ENCODE measurements around the gene APOBEC2. TPM values are rescaled to one million over a fixed set of nuclear protein-coding genes. Genes with fewer than 3 reads are reported as not detected.

APOBEC2 gene
- total RNA-seq, 2 experiments from 2014 or later = not detected

DNA sequence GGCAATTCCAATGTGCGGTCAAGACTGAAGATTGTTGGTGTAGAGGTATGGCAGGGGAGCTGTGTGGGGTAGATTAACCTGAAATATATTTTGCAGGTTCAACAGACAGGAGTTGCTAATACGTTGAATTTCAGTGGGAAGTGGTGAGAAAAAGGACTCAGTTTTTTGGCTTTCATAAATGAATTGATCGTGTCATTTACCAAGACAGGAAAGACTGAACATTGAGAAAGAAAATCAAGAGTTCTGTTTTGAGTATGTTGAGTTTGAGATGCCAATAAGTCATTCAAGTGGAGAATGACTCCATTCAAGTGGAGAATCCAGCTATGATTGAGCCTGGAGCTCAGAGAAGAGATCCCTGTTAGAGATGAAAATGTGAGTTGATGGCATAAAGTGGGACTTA is 50.8 kb downstream of the APOBEC2 start:
- H3K4me1 ChIP-seq (ENCODE audit: insufficient read depth, low read length, poor library complexity, severe bottlenecking) = no peaks in the 10 kb centered on the region
- H3K4me3 ChIP-seq (ENCODE audit: low read depth, low read length, poor library complexity, severe bottlenecking) = no peak overlapping the region
- CTCF ChIA-PET (ENCODE audit: unreplicated experiment) = interaction anchor here (0.7 kb wide), 1 partner anchor 8 kb away, joined by 3 read pairs; no protein-coding TSS in a partner anchor
- POLR2A ChIA-PET = interaction anchor here (0.7 to 1.4 kb wide), 6 partner anchors 22 to 151 kb away, joined by 3 to 5 read pairs (median 3); no protein-coding TSS in a partner anchor
- no peak for DNase-seq (ENCODE audit: low spot score)
- no peak overlapping the region for H3K27ac ChIP-seq (ENCODE audit: low read depth, low read length, poor library complexity, severe bottlenecking)
- no peaks in the 10 kb centered on the region for H3K9me2 ChIP-seq (ENCODE audit: insufficient read depth, low read length)
- H3K4me2 ChIP-seq (ENCODE audit: low read length) = no peak overlapping the region
- H3K36me3 ChIP-seq (ENCODE audit: insufficient read depth, low read length) = peaks cover 40% of the 10 kb centered on the region
- H3K79me2 ChIP-seq (ENCODE audit: insufficient read depth, low read depth, low read length) = no peaks in the 10 kb centered on the region
- intact Hi-C loops (cut with micrococcal nuclease; ENCODE audit: unreplicated experiment) = no loop called here
- no peak overlapping the region for H2AFZ ChIP-seq (ENCODE audit: low read length)
- no peaks in the 10 kb centered on the region for H3K9me3 ChIP-seq (ENCODE audit: low read length)
- no TSS peak for BruUV-seq (replicated peaks)
- TF ChIP-seq EZH2phosphoT487 (IDR thresholded peaks at IDR 0.05; ENCODE audit: borderline replicate concordance, low read depth, low read length) = no peak
- TF ChIP-seq, protein P1, sequence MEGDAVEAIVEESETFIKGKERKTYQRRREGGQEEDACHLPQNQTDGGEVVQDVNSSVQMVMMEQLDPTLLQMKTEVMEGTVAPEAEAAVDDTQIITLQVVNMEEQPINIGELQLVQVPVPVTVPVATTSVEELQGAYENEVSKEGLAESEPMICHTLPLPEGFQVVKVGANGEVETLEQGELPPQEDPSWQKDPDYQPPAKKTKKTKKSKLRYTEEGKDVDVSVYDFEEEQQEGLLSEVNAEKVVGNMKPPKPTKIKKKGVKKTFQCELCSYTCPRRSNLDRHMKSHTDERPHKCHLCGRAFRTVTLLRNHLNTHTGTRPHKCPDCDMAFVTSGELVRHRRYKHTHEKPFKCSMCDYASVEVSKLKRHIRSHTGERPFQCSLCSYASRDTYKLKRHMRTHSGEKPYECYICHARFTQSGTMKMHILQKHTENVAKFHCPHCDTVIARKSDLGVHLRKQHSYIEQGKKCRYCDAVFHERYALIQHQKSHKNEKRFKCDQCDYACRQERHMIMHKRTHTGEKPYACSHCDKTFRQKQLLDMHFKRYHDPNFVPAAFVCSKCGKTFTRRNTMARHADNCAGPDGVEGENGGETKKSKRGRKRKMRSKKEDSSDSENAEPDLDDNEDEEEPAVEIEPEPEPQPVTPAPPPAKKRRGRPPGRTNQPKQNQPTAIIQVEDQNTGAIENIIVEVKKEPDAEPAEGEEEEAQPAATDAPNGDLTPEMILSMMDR (conservative IDR thresholded peaks at IDR 0.05; ENCODE audit: low read length) = no peak
- no peaks in the 10 kb centered on the region for H4K20me1 ChIP-seq (ENCODE audit: insufficient read depth, low read length)

DNA sequence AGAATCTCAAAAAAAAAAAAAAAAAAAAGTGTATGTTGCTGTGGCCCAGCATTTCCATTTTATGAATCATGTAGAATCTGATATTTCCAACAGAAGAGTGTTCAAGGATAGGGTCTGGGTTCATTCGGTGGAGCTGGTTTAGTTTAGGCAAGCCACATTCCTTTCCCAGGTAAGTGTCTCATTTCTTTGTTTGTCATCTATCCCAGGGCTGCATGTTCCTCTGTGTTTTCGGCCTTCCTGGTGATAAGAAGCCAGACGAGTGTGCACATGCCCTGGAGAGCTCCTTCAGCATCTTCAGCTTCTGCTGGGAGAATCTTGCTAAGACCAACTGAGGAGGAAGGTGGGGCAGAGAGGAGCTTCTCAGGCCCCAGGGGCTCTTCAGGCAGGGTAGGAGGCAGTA is 58.0 kb downstream of the APOBEC2 start:
- BruUV-seq (replicated peaks) = no TSS peak
- H2AFZ ChIP-seq (ENCODE audit: low read length) = no peak overlapping the region
- intact Hi-C loops (cut with micrococcal nuclease; ENCODE audit: unreplicated experiment) = no loop called here
- no peaks in the 10 kb centered on the region for H3K79me2 ChIP-seq (ENCODE audit: insufficient read depth, low read depth, low read length)
- no peak overlapping the region for H3K27ac ChIP-seq (ENCODE audit: low read depth, low read length, poor library complexity, severe bottlenecking)
- no peak for TF ChIP-seq EZH2phosphoT487 (IDR thresholded peaks at IDR 0.05; ENCODE audit: borderline replicate concordance, low read depth, low read length)
- TF ChIP-seq, protein P1 (conservative IDR thresholded peaks at IDR 0.05; ENCODE audit: low read length) = no peak
- no peak overlapping the region for H3K4me2 ChIP-seq (ENCODE audit: low read length)
- ChIA-PET POLR2A (interaction anchor here (1.6 kb wide), 1 partner anchor 92 kb away, joined by 3 read pairs; no protein-coding TSS in a partner anchor), CTCF (ENCODE audit: unreplicated experiment) (no interaction called here)
- no peaks in the 10 kb centered on the region for H4K20me1 ChIP-seq (ENCODE audit: insufficient read depth, low read length)
- H3K36me3 ChIP-seq (ENCODE audit: insufficient read depth, low read length) = no peaks in the 10 kb centered on the region
- DNase-seq (ENCODE audit: low spot score) = no peak
- H3K4me1 ChIP-seq (ENCODE audit: insufficient read depth, low read length, poor library complexity, severe bottlenecking) = no peaks in the 10 kb centered on the region
- H3K9me2 ChIP-seq (ENCODE audit: insufficient read depth, low read length) = no peaks in the 10 kb centered on the region
- no peaks in the 10 kb centered on the region for H3K9me3 ChIP-seq (ENCODE audit: low read length)
- H3K4me3 ChIP-seq (ENCODE audit: low read depth, low read length, poor library complexity, severe bottlenecking) = no peak overlapping the region

Other genes with a start within 250 kb of the APOBEC2 start
- 0.62 and 0.85 TPM in 2 replicates for gene UNC5CL, start 14.0 kb upstream of the APOBEC2 start, total RNA-seq (2014; rRNA removed; shearing (Covaris generic))
- gene UNC5CL, start 14.0 kb upstream of the APOBEC2 start, total RNA-seq (2022) = 0.49 and 0.63 TPM in 2 replicates
- not detected in 2 replicates for gene TSPO2, start 10.7 kb upstream of the APOBEC2 start, total RNA-seq (2014; rRNA removed; shearing (Covaris generic))
- not detected in 2 replicates for gene TSPO2, start 10.7 kb upstream of the APOBEC2 start, total RNA-seq (2022)
- 19.5 and 21.0 TPM in 2 replicates for gene OARD1, start 19.2 kb downstream of the APOBEC2 start, total RNA-seq (2014; rRNA removed; shearing (Covaris generic))
- gene OARD1, start 19.2 kb downstream of the APOBEC2 start, total RNA-seq (2022) = 41.6 and 47.9 TPM in 2 replicates
- gene NFYA, start 19.8 kb downstream of the APOBEC2 start, total RNA-seq (2014; rRNA removed; shearing (Covaris generic)) = 23.5 and 29.5 TPM in 2 replicates
- 46.4 and 47.9 TPM in 2 replicates for gene NFYA, start 19.8 kb downstream of the APOBEC2 start, total RNA-seq (2022)
- gene TREML1, start 101.1 kb downstream of the APOBEC2 start, total RNA-seq (2014; rRNA removed; shearing (Covaris generic)) = not detected in 2 replicates
- not detected in 2 replicates for gene TREML1, start 101.1 kb downstream of the APOBEC2 start, total RNA-seq (2022)
- not detected in 2 replicates for gene TREM2, start 109.9 kb downstream of the APOBEC2 start, total RNA-seq (2014; rRNA removed; shearing (Covaris generic))
- not detected in 2 replicates for gene TREM2, start 109.9 kb downstream of the APOBEC2 start, total RNA-seq (2022)
- gene TREML2, start 147.9 kb downstream of the APOBEC2 start, total RNA-seq (2014; rRNA removed; shearing (Covaris generic)) = 5.5 and 6.2 TPM in 2 replicates
- gene TREML2, start 147.9 kb downstream of the APOBEC2 start, total RNA-seq (2022) = 15.1 and 17.4 TPM in 2 replicates
- not detected in 2 replicates for gene TREML4, start 175.1 kb downstream of the APOBEC2 start, total RNA-seq (2014; rRNA removed; shearing (Covaris generic))
- not detected in 2 replicates for gene TREML4, start 175.1 kb downstream of the APOBEC2 start, total RNA-seq (2022)
- gene TREM1, start 233.5 kb downstream of the APOBEC2 start, total RNA-seq (2014; rRNA removed; shearing (Covaris generic)) = 0.19 TPM in 1 of 2 replicates, not detected in the other
- 0.51 and 0.55 TPM in 2 replicates for gene TREM1, start 233.5 kb downstream of the APOBEC2 start, total RNA-seq (2022)